Neutrophil (primary cell): ENCODE results near the gene ARHGAP45.

Source experiments
- H3K27ac ChIP-seq: fragments of 200-600 bp; sonication (generic); 2 replicates; pipeline ENCODE4 v1.5.1; 2016; ENCODE audit warnings: mild to moderate bottlenecking, moderate library complexity
- H3K27me3 ChIP-seq: fragments of 200-600 bp; sonication (generic); 2 replicates; pipeline ENCODE4 v1.6.0; 2016; ENCODE audit warnings: mild to moderate bottlenecking
- H3K36me3 ChIP-seq: fragments of 200-600 bp; sonication (generic); 2 replicates; pipeline ENCODE4 v1.5.1; 2017
- H3K4me1 ChIP-seq, 2 experiments: fragments of 200-600 bp in 1 of 2; sonication (generic) in 1 of 2; 1 replicate in 1 of 2; 2 replicates in 1 of 2; pipeline versions ENCODE4 v1.5.1 to v1.6.1; 2013 to 2016; ENCODE audit warnings: low read depth in 1 of 2, low read length in 1 of 2, mild to moderate bottlenecking in 1 of 2, moderate library complexity in 1 of 2; ENCODE audit not compliant: control insufficient read depth in 1 of 2, insufficient read depth in 1 of 2
- H3K4me3 ChIP-seq, 2 experiments: fragments of 200-600 bp in 1 of 2; sonication (generic) in 1 of 2; 1 replicate in 1 of 2; 2 replicates in 1 of 2; pipeline ENCODE4 v1.5.1; 2013 to 2016; ENCODE audit warnings: low read depth in 1 of 2, low read length in 1 of 2, mild to moderate bottlenecking in 1 of 2, moderate library complexity in 1 of 2
- H3K9me3 ChIP-seq: fragments of 200-600 bp; sonication (generic); 2 replicates; pipeline ENCODE4 v1.5.1; 2016
- TF ChIP-seq, protein P1 (sequence below): fragments of 200-600 bp; sonication (generic); IDR thresholded peaks from 2 replicates; pipeline ENCODE4 v1.5.1; 2016; ENCODE audit warnings: antibody characterized with exemption

ARHGAP45 gene

DNA sequence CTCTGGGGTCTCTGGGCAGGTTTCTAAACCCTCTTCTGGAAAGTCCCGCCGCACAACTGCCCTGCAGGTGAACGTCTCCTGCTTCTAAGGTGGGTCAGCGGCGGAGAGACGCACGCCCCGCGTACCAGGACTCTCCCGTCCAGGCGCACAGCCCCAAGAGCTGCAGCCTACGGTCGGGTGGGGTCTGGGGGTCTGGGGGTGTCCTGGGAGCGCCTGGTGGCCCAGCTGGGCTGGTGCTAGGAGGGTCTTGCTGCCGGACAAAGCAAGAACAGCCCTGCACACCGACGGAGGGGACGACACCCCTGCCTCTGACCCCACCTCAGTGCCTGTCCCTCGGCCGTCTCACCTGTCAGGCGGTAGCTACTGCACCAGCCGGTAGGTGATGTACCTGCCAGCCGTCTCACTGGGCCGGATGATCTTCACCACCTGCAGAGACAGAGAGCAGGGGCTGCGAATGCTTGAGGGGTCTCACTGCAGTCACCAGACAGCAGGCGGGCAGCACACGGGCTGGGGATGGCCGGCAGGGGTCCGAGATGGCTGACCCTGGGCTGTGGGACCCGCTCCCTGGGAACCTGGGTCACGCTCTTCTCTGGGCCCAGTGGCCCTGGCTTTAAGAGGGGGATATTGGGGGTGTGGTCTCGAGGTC lies 22.3 kb downstream of the ARHGAP45 start:
- Histone ChIP-seq H3K9me3 (no peaks in the 10 kb centered on the region), H3K4me1 (peaks cover 44 to 54% of the 10 kb centered on the region in 2 experiments), H3K36me3 (peaks cover 69% of the 10 kb centered on the region), H3K27ac (peak overlapping the region; percentile 93), H3K27me3 (no peaks in the 10 kb centered on the region), H3K4me3 (peak overlapping the region; percentile 43 to 51)
- TF ChIP-seq, protein P1, sequence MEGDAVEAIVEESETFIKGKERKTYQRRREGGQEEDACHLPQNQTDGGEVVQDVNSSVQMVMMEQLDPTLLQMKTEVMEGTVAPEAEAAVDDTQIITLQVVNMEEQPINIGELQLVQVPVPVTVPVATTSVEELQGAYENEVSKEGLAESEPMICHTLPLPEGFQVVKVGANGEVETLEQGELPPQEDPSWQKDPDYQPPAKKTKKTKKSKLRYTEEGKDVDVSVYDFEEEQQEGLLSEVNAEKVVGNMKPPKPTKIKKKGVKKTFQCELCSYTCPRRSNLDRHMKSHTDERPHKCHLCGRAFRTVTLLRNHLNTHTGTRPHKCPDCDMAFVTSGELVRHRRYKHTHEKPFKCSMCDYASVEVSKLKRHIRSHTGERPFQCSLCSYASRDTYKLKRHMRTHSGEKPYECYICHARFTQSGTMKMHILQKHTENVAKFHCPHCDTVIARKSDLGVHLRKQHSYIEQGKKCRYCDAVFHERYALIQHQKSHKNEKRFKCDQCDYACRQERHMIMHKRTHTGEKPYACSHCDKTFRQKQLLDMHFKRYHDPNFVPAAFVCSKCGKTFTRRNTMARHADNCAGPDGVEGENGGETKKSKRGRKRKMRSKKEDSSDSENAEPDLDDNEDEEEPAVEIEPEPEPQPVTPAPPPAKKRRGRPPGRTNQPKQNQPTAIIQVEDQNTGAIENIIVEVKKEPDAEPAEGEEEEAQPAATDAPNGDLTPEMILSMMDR, result no peak

DNA sequence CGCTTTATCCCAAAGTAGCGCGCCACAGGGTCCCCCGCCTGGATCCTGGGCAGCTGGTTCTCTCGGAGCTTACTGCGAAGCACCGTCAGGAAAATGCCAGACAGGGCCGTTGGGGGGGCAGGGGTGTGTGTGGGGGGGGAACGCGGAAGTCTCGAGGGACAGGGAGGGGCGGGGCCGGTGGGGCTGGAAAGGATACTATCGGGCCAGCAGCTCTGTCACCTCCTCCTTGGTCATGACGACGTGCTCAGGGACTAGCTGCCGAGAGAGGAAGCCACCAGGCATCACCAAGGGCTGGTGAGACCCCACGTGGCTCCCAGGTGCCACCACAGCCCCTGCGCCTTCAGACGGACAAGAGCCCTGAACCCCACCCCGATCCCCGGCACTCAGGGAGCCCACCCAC lies 22.9 kb downstream of the ARHGAP45 start:
- H3K36me3 ChIP-seq, result peaks cover 62% of the 10 kb centered on the region
- H3K9me3 ChIP-seq, result no peaks in the 10 kb centered on the region
- TF ChIP-seq, protein P1, result no peak
- peak overlapping the region; percentile 93 for H3K27ac ChIP-seq
- no peaks in the 10 kb centered on the region for H3K27me3 ChIP-seq
- H3K4me3 ChIP-seq, result no peak overlapping the region
- peaks cover 50 to 60% of the 10 kb centered on the region in 2 experiments for H3K4me1 ChIP-seq

DNA sequence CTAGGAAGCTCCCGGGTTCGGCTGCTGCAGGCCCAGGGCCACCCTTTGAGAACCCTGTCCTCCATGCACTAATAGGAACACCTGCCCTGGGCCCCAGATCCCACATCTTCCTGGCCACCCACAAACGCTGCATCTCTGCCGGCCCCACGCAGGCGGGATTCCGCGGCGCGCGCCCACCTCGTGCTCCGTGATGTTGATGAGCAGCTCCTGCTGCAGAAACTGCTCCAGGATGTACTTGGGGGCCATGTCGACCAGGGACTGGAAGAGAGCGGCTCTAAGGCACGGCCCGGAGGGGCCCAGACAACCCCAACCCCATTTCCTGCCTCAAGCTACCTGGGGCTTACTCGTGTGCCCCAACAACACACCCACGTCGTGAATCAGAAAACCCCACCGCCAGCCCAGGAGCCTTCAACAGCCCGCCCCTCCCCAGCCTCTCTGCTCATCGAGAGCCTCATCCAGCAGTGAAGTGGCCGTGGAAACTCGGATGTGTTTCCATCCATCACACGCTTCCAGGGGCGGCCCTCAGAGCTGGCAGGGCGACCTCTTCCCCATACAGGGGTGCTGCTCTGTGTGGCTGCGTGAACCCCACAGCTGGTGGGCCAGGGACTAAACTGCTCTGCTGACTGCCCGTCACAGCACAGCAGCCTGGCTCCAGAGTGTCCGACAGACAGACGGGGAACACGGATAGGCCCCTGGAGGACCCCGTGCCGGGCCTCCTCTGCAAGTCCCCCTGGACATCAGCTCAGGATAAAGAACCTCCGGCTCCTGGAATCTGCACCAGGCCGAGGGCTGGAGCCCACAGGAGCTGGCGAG lies 24.0 kb downstream of the ARHGAP45 start:
- peak overlapping the region; percentile 13 for H3K27ac ChIP-seq
- TF ChIP-seq, protein P1, result no peak
- H3K4me1 ChIP-seq, result peaks cover 56 to 67% of the 10 kb centered on the region in 2 experiments
- peaks cover 52% of the 10 kb centered on the region for H3K36me3 ChIP-seq
- no peak overlapping the region for H3K4me3 ChIP-seq
- H3K27me3 ChIP-seq, result no peaks in the 10 kb centered on the region
- H3K9me3 ChIP-seq, result no peaks in the 10 kb centered on the region

DNA sequence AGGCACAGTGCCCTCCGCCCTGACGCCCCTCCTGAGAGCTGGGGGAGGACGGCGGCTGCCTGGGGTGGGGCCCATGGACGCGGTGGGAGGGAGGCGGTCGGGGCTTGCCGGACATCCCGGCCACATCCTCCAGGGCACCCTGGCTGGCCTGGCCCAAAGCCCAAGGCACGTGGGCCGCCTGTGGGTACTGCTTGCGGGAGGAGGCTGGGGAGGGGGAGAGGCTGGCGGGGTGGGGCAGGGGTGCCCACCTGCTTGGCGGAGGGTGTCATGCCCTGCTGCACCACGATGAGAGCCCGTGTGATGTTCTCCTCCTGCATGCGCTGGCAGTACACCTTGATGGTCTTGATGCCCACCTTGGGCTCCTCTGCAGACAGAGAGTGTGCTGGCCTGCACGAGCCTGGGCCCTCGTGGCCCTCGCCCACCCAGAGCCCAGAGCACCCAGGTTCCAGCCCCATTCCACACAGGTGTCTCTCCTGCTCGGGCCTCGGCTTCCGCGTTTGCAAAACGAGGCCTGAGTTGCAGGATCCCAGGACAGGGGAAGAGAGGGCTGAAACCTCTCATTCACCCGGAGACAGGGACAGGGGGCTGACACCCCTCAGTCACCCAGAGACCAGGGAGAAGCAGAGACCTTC lies 24.7 kb downstream of the ARHGAP45 start:
- Histone ChIP-seq H3K9me3 (no peaks in the 10 kb centered on the region), H3K27me3 (no peaks in the 10 kb centered on the region), H3K27ac (peak overlapping the region; percentile 13), H3K4me1 (peaks cover 51 to 61% of the 10 kb centered on the region in 2 experiments), H3K36me3 (peaks cover 45% of the 10 kb centered on the region), H3K4me3 (no peak overlapping the region)
- TF ChIP-seq, protein P1, result no peak

DNA sequence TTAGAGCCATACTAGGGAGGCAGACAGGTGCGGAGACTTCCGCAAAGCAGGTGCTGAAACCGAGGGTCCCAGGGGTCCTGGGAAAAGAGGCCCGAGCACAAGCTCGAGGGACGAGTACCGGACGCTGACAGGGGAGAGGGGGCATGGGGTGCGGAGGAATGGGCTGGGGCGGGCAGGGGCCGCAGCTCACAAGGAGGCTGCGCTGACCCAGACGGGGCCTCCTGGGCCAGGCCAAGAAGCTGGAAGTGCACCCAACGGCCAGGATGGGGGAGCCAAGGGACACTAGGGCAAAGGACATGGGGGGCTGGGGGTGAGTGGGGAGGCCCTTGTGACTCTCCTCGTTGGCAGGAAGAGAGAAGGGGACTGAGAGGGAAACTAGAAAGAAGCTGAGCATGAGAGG lies 26.4 kb downstream of the ARHGAP45 start:
- Histone ChIP-seq H3K27me3 (no peaks in the 10 kb centered on the region), H3K4me1 (peaks cover 44 to 54% of the 10 kb centered on the region in 2 experiments), H3K4me3 (no peak overlapping the region), H3K9me3 (no peaks in the 10 kb centered on the region), H3K36me3 (peaks cover 31% of the 10 kb centered on the region), H3K27ac (no peak overlapping the region)
- TF ChIP-seq, protein P1, result no peak
